ENCODE measurements around the gene NUP62.
"Not testable (repeated sequence)": the region's sequence is repeated elsewhere in the genome, so short reads cannot be mapped to it uniquely, and the experiment has no call there.

The NUP62 gene

DNA sequence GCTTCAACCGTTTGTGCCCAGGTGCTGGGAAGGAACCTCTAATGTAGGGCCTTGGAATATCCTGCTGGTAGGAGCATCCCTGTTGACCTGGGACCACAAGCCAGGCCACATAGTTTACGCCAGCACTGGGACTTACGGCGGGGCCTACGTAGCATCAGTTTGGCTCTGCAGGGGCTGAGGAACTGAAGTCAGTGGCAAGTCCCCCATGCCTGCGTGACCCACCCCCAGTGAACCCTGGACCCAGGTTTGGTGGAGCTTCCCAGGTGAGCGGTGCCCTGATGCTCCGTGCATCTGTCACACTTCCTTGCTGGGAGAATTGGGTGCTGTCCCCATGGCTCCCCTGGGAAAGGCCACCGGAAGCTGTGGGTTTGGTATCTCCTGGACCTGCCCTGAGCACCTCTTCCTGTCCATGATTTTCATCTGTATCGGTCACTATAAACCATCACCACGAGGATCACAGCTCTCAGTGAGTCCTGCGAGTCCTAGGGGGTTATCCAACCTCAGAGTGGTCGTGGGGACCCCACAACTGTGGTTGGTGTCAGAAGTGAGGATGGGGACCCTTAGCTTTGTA lies 21.7 kb upstream of the NUP62 start:
- no peak for DNase-seq

GRCh38 chr19:49950590-49950948 lies 21.3 kb upstream of the NUP62 start:
- no peak for DNase-seq

DNA sequence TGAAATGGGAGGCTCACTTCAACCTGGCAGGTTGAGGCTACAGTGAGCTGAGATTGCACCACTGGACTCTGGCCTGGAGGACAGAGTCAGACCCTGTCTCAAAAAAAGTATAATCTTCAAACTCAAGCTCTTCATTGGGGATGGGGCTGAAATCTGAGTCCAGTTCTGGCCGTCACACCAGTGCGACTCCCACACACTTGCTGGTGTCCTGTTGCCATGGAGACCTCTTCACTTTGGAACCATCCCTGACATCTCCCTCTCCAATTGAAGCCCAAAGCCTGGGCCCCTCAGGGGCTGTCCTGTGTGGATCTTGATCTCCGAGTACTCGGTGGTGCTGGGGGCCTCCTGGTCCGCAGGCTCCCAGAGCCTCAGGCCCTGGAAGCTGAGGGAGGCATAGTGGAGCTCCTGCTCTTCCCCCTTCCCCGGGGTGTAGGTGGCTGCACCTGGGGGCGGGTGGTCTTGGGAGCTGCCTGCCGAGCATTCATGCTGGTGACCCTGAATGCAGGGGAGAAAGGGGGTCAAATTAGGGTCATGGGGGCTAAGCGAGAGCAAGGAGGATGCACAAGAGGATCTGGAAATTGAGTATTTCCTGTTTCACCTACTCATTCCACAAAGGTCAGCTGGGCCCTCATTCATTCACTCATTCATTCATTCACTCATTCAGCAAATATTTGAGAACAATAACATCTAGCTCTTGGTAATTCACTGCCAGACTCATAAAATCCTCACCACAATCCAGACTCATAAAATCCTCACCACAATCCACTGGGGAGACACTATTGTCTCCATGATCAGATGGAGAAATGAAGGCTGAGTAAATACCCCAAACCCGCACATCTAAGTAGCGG lies 20.7 kb upstream of the NUP62 start:
- DNase-seq: no peak

- DNase-seq: no peak
Observed at GRCh38 chr19:49946415-49946814, 17.1 kb upstream of the NUP62 start.

DNA sequence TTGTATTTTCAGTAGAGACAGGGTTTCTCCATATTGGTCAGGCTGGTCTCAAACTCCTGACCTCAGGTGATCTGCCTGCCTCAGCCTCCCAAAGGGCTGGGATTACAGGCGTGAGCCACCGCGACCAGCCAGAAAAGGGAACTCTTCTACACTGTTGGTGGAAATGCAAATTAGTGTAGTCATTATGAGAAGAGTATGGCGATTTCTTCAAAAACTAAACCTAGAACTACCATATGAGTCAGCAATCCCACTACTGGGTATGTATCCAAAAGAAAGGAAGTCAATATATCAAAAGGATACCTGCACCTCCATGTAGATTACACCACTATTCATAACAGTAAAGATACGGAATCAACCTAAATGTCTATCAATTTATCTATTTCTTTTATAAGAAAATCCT lies 15.3 kb upstream of the NUP62 start:
- not testable (repeated sequence) for DNase-seq

- DNase-seq: no peak
Observed at GRCh38 chr19:49940482-49940791, 11.1 kb upstream of the NUP62 start.

- no peak for DNase-seq
Observed at GRCh38 chr19:49939721-49940481, 10.6 kb upstream of the NUP62 start.

DNA sequence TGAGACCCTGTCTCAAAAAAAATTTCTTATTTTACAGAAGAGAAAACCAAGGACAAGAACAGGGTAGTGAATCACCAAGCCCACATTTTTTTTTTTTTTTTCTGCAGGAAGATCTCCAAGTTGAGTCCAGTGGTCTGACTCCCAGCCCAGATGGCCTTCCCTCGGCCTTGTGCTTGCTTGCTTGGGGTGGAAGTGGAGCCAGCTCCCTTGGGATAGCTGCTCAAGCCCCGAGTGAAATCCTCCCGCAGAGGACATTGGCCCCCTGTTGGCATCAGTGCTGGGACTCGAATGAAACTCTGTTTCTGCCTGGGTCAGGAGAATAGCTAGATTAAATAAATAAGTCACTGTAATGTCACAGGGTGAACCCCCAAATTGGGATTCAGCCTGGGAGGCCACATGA lies 9.4 kb upstream of the NUP62 start:
- DNase-seq: no peak

DNA sequence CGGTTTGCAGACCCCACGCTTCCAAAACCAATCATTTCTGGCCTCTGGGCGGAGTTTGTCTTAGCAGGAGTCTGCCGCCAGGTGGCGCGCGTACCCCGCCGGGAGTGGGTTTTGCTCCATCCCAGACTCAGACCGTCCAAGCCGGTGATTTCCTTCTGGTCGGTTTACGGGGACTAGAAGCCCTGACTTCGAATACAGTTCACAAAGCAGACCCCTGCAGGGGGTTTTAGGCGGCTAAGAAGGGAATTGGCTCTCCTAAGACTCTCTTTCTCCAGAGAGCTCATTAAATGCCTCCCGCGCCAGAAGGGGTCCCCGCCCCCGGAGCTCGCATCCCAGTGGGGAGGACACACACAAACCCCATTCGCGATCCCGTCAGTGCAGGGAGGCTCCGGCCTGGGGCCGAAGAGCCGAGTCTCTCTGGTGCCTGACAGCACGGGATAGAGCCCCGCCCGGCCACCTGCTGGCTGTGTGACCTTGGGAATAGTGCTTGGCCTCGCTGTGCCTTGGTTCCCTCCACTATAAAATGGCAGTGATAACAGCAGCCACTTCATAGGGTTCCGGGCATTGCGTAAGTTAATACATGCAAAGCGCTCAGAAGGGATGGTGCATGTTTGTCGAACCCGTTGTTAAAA lies 8.6 kb upstream of the NUP62 start:
- peak; percentile 80 for DNase-seq

DNA sequence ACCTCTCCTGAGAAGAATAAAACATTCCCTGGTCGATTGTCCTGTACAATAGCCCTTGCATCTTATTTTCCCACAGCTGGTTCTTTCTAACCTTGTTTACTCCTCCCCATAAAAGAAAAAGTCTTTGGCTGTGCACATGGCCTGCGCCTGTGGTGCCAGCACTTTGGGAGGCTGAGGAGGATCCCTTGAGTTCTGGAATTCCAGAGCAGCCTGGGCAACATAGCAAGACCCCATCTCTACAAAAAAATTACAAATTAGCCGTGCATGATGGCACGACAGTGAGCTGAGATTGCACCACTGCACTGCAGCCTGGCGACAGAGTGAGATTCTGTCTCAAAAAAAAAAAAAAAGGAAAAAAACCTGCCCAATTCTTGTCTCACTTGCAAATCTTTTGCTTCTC lies 7.2 kb upstream of the NUP62 start:
- no peak for DNase-seq

- DNase-seq: no peak
Observed at GRCh38 chr19:49933643-49934042, 4.3 kb upstream of the NUP62 start.

DNA sequence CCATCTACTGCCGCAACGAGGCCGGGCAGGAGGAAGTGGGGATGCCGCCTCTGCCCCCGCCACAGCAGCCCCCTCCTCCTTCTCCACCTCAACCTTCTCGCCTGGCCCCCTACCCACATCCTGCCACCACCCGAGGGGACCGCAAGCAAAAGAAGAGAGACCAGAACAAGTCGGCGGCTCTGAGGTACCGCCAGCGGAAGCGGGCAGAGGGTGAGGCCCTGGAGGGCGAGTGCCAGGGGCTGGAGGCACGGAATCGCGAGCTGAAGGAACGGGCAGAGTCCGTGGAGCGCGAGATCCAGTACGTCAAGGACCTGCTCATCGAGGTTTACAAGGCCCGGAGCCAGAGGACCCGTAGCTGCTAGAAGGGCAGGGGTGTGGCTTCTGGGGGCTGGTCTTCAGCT lies 3.4 kb upstream of the NUP62 start:
- DNase-seq: peak; percentile 27

DNA sequence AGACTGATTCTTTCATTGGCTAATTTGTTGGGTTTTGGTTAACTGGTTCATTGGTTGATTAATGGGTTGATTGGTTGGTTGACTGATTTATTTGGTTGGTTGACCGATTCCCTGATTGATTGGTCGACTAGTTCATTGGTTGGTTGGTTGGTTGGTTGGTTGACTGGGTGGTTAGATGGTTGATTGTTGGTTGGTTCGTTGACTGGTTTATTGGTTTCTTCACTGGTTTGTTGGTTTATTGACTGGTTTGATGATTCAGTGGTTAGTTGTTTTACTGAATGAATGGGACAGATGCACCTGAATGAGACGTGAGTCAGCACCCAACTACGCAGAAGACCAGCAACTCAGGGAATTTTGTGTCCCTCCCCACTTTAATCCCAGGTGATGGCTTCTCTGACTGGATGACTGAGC lies 2.7 kb upstream of the NUP62 start:
- DNase-seq: no peak

DNA sequence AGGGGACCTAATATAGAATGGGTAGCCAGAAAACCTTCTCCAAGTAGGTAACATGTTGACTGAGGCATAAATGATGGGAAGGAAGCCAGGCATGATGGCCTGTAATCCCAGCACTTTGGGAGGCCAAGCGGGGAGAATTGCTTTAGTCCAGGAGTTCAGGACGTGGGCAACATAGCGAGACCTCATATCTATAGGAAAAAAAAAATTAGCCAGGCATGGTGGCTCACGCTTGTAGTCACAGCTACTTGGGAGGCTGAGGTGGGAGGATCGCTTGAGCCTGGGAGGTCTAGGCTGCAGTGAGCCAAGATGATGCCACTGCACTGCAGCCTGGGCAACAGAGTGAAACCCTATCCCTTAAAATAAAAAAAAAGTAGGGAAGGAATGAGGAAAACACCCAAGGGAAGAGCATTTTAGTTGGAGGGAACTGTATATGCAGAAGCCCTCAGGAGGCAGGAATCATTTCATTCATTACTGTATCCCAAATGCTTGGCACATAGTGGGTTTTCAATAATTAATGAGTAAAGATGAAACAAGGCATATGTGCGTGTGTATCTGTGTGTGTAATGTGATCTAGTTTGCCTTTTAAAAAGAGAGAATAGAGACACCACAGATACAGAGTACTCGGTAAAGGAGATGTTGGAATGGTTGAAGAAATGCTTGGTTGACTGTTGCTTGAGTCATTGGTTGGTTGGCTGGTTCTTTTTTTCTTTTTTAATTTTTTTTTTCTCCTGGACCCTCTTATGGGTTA lies 2.2 kb upstream of the NUP62 start:
- no peak for DNase-seq

GRCh38 chr19:49930483-49931011 lies 1.2 kb upstream of the NUP62 start:
- no peak for DNase-seq

GRCh38 chr19:49929611-49930482 lies 543 bp upstream of the NUP62 start:
- peak; percentile 86 for DNase-seq

DNA sequence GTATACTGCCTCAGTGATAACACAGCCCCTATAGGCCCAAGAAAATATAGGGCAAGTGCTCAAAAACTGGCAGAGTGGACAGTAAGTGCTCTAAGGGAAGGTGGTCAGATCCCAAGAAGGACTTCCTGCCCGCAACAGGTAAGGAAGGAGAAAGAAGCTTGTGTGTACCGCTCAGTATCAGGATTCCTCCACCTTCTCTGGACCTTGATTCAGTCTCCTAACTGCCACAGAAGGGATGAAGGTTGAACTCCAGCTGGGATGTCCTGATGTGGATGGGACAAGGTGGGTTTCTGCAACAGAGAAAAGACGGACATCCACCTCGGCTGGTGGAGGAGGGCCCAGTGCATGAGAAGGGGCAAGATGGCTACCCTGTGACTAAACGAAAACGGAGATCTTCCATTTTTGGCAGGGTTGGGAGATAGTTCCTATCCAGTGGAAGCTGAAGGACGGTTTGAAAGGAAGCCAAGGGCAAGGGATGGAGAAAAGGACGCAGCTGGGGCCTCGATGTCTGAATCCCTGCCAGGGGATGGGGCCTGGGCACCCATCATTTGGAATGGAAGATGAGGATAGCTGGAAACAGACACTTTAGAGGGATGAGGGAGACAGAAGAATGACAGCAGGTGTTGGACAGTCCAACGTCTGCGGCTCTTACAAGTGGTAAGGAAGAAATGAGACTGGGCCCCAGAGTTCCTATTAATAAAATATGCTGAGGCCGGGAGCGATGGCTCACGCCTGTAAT lies 1.6 kb downstream of the NUP62 start:
- no peak for DNase-seq

GRCh38 chr19:49926515-49926914 lies 2.8 kb downstream of the NUP62 start:
- DNase-seq: no peak

- DNase-seq: no peak
Observed at GRCh38 chr19:49925486-49925885, 3.8 kb downstream of the NUP62 start.

DNA sequence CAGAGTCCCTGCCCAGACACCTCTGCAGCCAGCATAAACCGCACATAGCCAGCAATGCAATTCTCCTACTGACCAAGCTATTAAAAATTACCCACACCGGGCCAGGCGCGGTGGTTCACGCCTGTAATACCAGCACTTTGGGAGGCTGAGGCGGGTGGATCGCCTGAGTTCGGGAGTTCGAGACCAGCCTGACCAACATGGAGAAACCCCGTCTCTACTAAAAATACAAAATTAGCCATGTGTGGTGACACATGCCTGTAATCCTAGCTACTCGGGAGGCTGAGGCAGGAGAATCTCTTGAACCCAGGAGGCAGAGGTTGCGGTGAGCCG lies 4.5 kb downstream of the NUP62 start:
- DNase-seq: not testable (repeated sequence)

Data from T-helper 9 cell (primary cell).